ENCODE results near the gene LRRC32.

- no peak for TF ChIP-seq MYC (IDR thresholded peaks at IDR 0.05; ENCODE audit: borderline replicate concordance, low read length)
- no peak for TF ChIP-seq ZFP36 (IDR thresholded peaks at IDR 0.05; ENCODE audit: borderline replicate concordance, partially characterized antibody)
- no peak for TF ChIP-seq POLR2A (IDR thresholded peaks at IDR 0.05; ENCODE audit: low read length)
- TF ChIP-seq, protein P1, sequence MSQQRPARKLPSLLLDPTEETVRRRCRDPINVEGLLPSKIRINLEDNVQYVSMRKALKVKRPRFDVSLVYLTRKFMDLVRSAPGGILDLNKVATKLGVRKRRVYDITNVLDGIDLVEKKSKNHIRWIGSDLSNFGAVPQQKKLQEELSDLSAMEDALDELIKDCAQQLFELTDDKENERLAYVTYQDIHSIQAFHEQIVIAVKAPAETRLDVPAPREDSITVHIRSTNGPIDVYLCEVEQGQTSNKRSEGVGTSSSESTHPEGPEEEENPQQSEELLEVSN (IDR thresholded peaks at IDR 0.05; ENCODE audit: borderline replicate concordance, low read depth), result no peak
- TF ChIP-seq PHF8 (IDR thresholded peaks at IDR 0.05; ENCODE audit: borderline replicate concordance, low read depth), result no peak
- no peak for TF ChIP-seq RAD21 (conservative IDR thresholded peaks at IDR 0.05 in 1 of 2, IDR thresholded peaks at IDR 0.05 in 1 of 2)
- TF ChIP-seq CTCF (IDR thresholded peaks at IDR 0.05), result no peak
- no peak for TF ChIP-seq POLR2AphosphoS2 (conservative IDR thresholded peaks at IDR 0.05; ENCODE audit: low read length)
- no peak for TF ChIP-seq EHMT2 (IDR thresholded peaks at IDR 0.05; ENCODE audit: low read depth)
- TF ChIP-seq CBX8 (IDR thresholded peaks at IDR 0.05), result no peak
Measured at GRCh38 chr11:76644591-76644990, 26.0 kb downstream of the LRRC32 start.

Data from A549 (cell line).